Stimulated activated CD4-positive, alpha-beta T cell treated with anti-CD3 and anti-CD28 coated beads, Interleukin-12 subunit alpha, Interleukin-12 subunit beta, amount 100 ng/mL, for 24 hours (primary cell): ENCODE measurements around the gene ACSL1.
"Not testable (repeated sequence)": the region's sequence is repeated elsewhere in the genome, so short reads cannot be mapped to it uniquely, and the experiment has no call there.

Experiments used
- DNase-seq, 2 experiments: peaks; one replicate each; pipeline ENCODE4 v3.0.0-alpha.2; 2020; ENCODE audit warnings: low read depth in 2 of 2

Gene ACSL1

GRCh38 chr4:184787766-184788503 lies 37.8 kb downstream of the ACSL1 start:
- no peak for DNase-seq

GRCh38 chr4:184785813-184786212 lies 40.0 kb downstream of the ACSL1 start:
- no peak for DNase-seq

- no peak for DNase-seq
These were observed 41.0 kb downstream of the ACSL1 start for GRCh38 chr4:184784628-184785257.

- no peak for DNase-seq
These were observed 42.9 kb downstream of the ACSL1 start for GRCh38 chr4:184782731-184783373.

DNA sequence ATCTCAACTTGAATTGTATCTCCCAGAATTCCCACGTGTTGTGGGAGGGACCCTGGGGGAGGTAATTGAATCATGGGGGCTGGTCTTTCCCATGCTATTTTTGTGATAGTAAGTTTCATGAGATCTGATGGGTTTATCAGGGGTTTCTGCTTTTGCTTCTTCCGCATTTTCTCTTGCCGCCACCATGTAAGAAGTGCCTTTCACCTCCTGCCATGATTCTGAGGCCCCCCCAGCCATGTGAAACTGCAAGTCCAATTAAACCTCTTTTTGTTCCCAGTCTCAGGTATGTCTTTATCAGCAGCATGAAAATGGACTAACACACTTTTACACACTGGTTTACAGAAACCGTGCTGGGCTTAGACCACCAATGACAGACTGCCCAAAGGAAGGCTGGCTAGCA lies 46.6 kb downstream of the ACSL1 start:
- DNase-seq, result not testable (repeated sequence)

DNA sequence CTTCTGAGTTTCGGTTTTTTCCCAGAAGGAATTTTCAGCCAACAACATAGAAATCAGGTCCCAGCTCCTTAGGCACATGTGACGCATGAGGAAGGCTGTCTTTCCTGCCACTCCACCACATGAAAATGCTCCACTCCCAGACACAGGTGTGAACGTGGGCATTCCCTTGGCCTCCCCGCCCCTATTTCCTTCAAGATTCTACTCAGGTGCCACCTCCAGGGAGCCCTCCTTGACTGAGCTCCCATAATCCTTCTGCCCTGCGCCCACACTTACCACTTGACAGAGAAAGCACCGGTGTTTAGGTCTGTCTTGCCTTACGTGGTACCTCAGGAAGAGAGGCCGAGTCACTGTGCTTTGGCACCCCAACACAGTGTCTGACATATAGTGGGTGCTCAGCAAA lies 47.4 kb downstream of the ACSL1 start:
- DNase-seq, result no peak

DNA sequence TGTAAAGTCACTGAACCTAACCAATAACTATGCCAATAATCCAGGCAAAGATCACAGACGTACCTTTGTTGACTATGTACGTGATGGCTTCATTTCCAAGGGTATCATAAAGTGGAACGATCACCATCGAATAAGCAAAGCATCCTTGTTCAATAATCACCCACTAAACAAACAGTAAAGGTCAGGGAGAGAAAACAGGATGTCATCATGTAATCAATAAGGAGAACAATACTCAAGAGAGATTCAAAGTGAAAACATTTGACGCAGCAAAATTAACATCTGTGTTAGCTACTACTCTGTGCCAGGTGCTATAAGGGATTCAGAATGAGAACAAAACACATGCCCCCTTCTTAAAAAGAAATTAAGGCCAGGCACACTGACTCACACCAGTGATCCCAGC lies 48.9 kb downstream of the ACSL1 start:
- no peak for DNase-seq

DNA sequence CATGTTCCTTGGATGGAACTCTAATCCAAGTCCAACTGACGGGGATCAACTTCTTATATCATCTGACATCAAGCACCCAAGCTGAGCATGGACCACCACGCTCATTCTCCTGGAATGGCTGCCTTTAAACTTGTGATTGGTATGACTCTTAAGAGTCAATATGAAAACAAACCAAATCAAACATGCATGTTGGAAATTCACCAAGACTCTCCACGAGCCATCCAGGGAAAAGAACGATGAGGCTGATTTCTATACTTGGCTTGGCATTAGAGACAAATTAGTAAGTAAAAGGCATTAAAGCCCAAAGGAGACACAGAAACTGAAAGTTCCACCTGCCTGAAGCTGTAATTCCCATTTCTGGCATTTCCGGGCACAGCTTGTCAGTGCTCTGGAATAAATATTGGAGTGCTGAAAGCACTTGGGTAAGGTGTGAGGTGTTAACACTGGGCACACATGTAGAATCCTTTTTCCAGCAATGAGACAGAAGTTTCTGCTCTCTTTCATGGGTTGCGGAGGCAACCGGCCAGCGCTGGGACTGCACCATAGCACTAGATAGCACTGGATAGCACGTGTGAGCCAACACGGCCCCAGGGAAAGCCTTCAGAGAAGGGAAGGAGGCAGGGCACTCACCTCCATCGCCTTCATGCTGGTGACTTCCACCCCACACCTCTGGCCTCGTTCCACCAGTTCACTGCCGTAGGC lies 49.8 kb downstream of the ACSL1 start:
- no peak for DNase-seq

DNA sequence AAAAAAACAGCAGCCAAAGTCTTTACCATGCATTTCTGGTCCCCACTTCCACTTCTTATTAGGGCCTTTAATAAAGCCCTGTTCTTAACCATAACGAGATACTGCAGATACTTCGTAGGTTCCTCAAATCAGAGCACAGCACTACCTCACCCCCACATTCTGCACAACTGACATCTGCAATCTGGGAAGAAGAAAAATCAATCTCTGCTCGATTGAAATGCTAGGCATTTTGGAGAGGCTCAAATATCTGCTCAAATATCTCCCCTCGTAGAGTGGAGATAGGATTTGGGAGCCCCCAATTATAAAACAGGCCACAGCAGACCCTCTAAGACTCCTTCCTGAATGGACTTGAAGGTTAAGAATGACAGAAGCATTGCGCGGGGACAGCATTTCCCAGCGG lies 51.6 kb downstream of the ACSL1 start:
- no peak for DNase-seq

DNA sequence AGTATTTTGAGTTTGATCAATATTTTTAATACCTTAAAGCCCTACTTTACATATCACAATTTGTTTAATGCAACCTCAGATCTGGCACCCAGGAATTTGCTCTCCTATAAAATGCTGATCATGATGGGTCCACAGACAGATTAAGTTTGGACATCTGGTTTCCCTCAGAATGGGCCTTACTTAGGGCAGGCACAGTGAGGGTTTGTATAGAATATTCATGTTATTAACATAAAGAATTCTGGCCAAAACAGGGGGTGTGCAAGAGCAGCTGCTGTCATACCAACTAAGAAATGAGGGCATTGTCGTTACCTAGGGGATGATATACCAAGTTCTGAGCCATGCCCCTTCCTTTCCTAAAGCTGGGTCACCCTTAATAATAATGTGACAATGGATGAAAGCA lies 54.4 kb downstream of the ACSL1 start:
- no peak for DNase-seq

GRCh38 chr4:184769141-184769765 lies 56.5 kb downstream of the ACSL1 start:
- no peak for DNase-seq

DNA sequence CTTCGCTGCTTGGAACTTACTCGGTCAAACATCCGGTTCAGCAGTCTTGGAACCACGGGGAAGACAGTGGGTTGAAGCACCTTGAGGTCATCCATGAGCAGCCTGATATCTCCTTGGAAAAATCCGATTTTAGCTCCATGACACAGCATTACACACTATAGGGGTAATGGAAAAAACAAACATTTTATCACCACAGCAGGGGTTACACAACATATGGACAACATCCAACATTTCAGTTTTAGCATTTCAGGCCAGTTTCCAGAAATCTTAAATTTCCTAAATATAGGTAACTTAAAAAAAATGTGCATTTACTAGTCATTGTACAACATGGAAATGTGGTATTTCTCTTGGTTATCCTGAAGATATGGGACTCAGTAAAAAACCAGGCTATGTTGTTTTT lies 57.5 kb downstream of the ACSL1 start:
- no peak for DNase-seq

- no peak for DNase-seq
These were observed 59.3 kb downstream of the ACSL1 start for GRCh38 chr4:184766446-184766845.

DNA sequence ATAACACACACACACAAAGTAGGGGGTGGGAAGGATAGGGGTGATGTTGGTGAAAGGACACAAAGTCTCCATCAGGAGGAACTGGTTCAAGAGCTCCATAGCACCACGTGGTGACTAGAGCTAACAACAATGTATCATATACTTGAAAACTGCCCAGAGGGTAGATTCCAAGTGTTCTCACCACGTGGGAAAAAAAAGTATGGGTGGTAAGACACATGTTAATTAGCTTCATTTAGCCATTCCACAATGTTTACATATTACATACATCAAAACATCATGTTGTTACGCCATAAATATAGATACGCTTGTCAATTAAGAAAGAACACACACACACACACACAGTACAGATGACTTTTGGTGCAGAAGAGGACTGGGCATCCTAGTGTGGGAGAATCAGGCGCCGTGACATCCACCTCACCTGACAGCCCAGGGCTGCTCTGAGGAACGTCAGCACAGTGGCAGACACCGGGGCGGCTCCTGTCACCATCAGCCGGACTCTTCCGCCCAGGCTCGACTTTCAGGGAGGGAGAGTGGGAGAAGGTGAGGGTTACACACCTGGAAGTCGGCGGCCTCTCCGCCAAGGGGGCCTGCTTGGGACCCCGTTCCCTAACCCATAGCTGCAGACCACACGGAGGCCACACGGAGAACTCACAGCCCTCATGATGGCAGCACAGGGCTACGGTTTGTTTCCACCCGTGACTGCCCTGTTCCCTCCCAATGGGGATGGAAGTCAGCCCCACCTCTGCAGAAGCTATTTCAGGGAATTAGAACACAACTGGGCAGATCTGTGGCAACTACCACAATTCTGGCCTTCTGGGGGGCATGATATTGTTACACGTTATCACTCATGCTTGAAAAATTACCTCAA lies 60.1 kb downstream of the ACSL1 start:
- DNase-seq, result no peak

DNA sequence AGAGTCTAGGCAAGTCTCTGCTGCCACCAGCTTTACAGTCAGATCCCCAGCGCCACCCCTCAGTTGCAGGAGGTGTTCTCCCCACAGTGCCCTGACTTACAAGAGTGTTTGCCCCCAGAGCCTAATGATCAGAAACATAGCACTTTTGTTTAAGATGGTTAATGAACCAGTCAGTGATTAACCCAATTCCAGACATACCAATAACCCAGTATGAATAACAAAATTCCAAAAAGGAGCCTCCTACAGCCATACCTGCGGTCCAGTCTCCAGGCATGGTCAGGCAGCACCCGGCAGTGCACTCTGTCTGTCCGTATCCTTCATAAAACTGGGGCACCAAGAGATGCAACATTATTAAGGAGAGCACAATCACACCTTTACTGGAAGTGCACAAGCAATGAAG lies 61.2 kb downstream of the ACSL1 start:
- DNase-seq, result no peak

DNA sequence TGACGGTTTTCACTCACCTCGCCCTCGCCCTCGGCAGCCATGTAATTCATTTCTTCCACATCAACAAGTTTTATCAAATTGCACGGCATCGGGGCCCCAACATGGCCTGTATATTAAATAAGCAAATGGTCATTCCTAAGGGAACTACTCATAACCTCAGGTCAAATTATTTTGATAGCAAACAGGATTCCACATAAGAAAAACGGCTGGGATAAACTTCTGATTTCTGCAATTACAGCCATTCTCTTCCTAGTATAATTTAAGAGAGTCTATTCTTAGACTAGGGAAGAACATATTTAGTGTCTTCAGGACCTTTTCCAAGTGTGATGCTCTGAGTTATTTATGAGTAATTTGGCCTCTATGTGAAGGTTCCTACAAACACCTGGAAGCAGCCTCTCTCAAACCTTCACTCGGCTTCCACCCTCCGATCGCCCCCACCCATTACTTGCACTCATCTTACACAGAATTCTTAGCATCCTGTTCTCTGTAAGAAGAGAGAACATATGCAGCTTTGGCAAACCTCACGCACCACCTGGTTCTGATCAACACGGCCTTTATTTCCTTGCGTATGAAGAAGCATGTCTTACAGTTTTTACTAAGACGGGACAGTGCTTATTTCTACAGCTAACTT lies 62.5 kb downstream of the ACSL1 start:
- DNase-seq, result no peak

- DNase-seq, result peak in 1 of 2 experiments; percentile 8
These were observed 63.7 kb downstream of the ACSL1 start for GRCh38 chr4:184762100-184762499.

- DNase-seq, result no peak
These were observed 65.1 kb downstream of the ACSL1 start for GRCh38 chr4:184760681-184761080.

DNA sequence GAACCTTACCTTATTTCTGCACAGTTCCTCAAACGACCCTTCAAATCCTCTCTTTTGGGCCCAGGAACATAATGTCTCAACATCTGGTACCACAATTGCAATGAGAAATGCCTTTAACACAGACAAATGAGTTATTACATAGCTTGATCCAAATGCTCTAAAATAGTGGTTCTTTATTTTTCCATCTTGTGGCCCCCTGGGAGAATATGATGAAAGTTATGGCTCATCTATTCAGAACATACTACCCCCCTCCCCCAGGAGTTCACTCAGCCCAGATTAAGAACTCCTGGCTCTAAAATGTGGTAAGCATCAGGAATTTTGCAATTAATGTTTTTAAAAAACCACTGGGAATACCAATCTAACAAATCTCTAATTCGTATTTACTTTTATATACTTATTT lies 68.0 kb downstream of the ACSL1 start:
- no peak for DNase-seq

GRCh38 chr4:184756399-184756798 lies 69.4 kb downstream of the ACSL1 start:
- no peak for DNase-seq

DNA sequence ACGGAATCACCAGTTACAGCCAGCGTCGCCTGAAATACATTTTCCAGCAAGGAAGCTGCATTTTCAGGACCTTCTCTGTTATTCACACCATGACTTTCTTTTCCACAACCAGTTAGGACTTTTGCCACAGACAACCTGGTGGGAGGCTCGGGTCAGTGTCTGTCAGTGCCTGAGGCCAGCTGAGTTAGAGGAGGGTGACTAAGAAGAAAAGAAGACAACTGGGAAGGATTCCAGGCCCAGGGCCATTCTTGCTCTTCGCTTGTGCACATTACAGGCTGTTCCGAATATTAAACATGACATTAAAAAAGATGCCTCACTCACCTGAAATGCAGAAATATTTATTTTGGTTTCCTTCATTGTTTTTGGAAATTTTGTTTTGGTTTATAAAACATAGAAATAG lies 70.5 kb downstream of the ACSL1 start:
- no peak for DNase-seq
